GM21576 (cell line): ENCODE data around the gene RRAS2.
A peak's percentile ranks its signal among the peaks of the same experiment; 100 is the strongest.
"Not testable (repeated sequence)": the region's sequence is repeated elsewhere in the genome, so short reads cannot be mapped to it uniquely, and the experiment has no call there.

Source experiments
- ATAC-seq: cut with Tn5 transposase; IDR thresholded peaks from one replicate; pipeline ENCODE4 v1.9.1; 2021; ENCODE audit warnings: mild to moderate bottlenecking, moderate library complexity; ENCODE audit not compliant: unreplicated experiment

The RRAS2 gene

DNA sequence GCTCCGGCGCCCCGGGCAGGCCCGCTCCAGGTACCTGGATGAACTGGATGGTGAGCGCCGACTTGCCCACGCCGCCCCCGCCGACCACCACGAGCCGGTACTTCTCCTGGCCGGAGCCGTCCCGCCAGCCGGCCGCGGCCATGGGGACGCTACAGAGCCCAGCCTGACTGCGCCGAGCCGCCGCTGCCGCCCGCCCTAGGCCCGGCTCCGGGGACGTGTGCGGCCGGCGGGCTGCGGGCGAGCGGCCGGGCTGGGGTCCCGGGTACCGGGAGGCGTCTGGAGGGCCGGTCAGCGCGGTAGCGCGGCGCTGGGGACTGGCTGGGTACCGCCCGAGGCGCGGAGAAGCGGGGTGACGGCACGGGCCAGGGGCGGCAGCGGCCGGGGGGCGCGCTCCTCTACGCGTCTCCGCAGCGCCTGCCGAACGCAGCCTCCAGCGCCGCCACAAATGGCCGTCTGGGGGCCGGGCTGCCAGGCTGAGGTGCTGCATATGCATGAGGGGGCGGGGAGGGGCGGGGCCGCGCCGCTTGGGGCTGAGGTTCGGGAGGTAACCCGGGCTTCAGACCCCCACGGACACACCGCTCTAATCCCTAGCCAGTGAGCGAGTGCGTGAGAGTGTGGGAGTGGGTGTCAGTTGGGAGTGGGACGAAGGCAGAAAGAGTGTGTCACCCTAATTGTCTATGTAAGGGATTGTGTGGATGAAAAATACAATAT is at the start of gene RRAS2:
RRAS2 (minus strand) TSS at position 455 of the 711 bp plus-strand sequence; CDS start at position 142, 313 bp downstream.
- peak; percentile 83 for ATAC-seq

DNA sequence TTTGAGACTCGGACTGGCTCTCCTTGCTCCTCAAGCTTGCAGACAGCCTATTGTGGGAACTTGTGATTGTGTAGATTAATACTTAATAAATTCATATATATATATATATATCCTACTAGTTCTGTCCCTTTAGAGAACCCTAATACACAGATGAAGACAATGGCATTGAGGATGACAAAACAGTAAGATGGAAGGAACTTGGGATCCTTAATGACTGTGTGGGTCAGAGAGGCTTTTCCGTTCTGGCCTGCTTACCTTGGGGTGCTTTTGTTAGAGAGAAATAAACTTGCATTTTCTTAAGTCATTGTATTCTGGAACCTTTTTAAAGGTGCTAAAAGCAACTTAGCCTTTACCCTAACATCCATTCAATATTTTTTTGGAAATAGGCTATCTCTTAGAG is 49.6 kb upstream of the RRAS2 start:
- ATAC-seq, result no peak

DNA sequence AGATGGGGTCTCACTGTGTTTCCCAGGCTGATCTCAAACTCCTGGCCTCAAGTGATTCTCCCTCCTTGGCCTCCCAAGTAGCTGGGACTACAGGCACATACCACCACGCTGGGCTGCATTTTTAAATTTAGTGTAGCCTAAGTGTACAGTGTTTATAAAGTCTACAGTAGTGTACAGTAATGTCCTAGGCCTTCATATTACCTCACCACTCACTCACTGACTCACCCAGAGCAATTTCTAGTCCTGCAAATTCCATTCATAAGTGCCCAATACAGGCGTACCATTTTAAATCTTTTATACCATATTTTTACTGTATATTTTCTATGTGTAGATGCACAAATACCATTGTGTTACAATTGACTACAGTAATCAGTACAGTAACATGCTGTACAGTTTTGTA is 47.1 kb upstream of the RRAS2 start:
- ATAC-seq, result not testable (repeated sequence)

DNA sequence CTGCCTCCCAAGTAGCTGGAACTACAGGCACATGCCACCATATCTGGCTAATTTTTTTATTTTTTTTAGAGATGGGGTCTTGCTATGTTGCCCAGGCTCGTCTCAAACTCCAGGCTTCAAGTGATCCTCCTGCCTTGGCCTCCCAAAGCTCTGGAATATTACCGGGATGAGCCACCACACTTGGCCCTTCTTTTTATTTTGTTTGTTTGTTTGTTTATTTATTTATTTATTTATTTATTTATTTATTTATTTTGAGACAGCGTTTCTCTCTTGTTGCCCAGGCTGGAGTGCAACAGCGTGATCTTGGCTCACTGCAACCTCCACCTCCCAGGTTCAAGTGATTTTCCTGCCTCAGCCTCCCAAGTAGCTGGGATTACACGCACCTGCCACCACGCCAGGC is 44.5 kb upstream of the RRAS2 start:
- not testable (repeated sequence) for ATAC-seq

DNA sequence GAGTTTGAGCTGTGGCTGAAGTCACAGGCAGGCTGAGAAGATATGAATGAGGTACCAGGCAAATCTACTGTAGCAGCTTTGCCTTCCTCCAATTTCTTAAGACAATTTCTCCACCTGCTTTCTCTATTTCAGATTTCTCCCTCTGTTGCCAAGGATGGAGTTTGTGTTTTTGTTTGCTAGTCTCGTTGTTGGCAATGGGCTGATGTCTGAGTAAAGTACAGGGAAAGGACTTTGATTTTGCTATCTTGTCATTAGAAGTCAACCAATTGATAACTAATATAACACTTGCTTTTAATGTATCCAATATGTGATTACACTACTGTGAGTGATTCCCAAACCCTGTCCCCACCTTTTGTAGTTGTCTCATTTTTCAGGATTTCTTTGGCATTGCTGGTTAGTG is 40.1 kb upstream of the RRAS2 start:
- ATAC-seq, result no peak

DNA sequence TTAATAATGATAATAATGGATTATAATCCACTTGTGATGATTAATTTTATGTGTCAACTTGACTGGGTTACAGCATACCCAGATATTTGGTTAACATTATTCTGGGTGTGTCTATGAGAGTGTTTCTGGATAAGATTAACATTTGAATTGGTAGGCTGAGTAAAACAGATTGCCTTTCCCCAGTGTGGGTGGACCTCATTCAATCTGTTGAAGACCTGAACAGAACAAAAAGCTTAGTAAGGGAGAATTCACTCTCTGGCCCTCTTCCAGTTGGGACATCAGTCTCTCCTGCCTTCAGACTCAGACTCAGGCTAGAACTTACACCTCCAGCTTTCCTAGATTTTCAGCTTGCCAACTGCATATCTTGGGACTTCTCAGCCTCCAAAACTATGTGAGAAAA is 37.3 kb upstream of the RRAS2 start:
- no peak for ATAC-seq

DNA sequence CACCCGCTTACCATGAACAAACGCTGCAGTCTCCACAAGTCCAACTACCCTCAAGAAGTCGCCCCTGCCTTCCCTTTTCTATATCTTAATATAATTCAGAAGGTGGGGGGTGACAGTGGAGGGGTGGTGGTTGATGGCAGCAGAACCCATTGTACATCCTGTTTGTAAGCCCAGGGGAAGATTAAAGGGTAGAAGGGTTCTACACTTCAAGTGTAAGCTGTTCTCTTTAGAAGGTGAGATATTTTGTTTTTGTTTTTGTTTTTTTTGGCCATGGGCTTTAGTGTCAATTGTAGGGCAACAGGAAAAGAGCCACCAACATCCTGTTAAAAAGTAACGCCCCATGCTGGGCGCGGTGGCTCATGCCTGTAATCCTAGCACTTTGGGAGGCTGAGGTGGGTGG is 34.9 kb upstream of the RRAS2 start:
- no peak for ATAC-seq

DNA sequence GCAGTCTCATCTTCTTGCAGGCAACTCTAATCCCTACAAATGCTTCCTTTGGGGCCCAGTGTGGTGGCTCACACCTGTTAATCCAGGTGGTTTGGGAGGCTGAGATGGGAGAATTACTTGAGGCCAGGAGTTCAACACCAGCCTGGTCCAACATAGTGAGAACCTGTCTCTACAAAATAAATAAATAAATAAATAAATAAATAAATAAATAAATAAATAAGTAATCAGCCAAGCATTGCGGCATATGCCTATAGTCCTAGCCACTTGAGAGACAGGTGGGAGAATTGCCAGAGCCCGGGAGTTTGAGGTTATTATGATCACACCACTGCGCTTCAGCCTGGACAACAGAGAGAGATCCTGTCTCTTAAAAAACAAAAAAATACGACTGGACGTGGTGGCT is 34.1 kb upstream of the RRAS2 start:
- ATAC-seq, result no peak

DNA sequence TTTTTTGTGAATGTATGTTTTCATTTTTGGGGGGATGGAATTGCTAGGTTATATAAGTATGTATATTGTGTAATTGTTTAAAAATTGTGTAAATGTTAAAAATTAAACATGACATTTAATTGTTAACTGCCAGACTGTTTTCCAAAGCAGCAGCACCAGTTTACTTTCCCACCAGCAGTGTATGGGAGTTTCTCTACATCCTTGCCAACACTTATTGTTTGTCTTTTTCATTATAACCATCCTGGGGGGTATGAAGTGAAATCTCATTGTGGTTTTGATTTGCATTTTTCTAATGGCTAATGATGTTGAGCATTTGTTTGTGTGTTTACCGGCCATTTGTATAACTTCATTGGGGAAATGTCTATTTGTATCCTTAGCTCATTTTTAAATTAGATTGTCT is 31.7 kb upstream of the RRAS2 start:
- no peak for ATAC-seq

DNA sequence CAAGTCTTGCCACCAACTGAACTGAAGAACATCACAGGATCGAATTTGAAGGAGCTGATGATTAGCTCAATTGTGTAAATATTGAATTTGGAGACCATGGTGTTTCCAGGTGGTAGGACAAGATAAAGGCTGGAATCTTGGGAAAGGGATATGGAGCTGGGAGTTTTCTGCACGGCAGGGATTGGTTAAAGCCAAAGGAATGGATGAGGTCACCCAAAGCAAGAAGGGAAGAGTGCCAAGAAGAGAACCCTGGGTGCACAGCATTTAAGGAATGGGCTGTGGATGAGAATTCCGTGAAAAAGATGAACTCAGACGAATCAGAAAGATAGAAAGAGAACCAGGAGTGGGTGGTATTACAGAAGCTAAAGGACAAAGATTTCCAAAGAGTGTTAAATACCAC is 29.4 kb upstream of the RRAS2 start:
- ATAC-seq, result no peak

DNA sequence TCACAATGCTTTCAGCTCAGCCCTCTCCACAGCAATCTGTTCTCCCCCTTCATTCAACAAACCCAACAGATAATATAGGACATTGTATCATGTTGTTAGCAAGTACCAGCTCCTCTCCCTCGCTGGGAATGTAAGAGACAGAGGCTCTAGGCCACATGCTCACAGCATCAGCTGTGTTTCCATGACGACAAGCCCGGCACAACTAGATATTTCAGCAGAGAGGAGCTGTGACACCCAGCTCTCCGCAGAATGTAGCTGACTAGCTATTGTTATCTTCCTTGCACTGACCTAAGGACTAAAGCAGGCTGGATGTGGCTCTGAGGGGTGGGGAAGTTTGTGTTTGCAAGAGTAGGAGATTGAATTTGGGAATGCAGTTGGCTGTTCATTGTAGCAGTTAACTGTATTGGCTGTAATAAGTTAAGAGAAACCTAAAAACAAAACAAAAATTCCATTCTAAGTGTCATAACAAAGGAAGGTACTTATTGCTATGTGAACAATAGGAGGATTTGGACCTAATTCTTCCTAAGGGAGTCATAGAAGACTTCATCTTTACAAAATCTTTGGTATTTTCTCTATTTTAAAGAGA is 28.0 kb upstream of the RRAS2 start:
- ATAC-seq, result no peak

DNA sequence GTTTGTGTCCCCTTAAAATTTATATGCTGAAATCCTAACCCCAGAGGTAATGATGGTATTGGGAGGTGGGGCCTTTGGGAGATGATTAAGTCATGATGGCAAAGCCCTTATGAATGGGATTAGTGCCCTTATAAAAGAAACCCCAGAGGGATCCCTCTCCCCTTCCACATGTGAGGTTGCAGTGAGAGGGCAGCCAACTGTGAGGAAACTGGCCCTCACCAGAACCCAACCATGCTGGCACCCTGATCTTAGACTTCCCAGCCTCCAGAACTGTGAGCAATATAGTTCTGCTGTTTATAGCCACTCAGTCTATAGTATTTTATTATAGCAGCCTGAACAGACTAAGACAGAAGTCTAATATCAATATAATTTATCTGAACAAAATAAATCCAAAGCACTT is 27.1 kb upstream of the RRAS2 start:
- ATAC-seq, result no peak

DNA sequence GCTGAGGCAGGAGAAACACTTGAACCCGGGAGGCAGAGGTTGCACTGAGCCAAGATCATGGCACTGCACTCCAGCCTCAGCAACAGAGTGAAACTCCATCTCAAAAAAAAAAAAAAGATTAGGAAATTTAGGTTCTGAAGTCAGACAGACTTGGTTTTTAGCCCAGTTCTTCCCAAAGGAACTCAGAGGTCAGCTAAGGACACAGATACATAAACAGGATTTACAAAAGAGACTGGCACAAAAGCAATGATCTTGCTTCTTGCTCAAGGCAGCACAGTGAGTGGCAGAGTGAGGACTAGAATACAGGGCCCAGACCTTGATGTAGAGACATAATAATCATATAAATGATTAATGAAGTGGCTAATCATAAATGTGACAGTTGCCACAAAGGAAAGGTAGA is 25.4 kb upstream of the RRAS2 start:
- no peak for ATAC-seq

DNA sequence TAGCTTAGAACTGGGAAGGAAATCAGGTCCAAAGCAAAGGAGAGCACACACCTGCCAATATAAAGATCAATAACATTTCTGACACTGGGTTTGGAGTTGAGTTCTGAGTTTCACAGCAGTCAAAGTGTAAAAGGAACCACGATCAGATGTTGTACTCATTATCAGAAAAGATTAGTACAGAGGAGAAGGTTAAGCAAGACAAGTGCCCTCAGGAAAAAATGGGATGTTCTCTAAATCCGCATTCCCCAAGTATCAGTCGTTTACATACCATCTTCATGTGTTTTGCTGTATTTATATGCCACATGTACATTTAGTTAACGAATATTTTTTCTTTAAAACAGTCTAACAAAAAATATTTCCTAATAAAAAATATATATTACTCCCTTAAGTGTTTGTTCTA is 23.0 kb upstream of the RRAS2 start:
- ATAC-seq, result no peak

DNA sequence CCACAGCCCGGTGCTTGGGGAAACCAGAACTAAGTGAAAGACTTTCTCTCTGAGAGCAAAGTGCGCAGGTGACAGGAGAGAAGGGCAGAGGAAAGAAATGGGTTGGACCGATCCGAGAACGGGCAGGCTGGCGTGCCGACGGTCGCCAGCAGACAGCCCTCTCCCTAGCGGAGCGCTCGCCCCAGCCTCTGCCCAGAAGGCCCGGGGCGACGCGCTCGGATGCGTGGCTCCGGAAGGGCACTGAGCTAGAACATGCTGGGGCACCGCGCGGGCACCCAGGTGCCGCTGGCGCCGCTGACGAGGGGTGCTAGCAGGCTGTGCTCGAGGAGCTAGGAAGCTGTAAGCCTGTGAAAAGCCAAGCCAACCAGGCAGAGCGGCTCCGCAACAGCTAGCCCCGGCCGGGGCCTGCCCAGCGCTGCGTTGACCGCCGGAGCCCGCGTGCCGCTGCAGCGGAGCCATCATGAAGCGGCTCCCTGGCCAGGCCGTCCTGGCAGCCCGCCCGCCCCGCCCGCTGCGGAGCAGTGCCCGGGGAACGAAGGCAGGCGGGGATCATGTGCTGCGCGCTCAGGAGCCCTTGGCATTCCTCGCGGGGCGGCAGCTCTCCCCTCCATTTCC is 22.1 kb upstream of the RRAS2 start:
- ATAC-seq, result peak; percentile 80

DNA sequence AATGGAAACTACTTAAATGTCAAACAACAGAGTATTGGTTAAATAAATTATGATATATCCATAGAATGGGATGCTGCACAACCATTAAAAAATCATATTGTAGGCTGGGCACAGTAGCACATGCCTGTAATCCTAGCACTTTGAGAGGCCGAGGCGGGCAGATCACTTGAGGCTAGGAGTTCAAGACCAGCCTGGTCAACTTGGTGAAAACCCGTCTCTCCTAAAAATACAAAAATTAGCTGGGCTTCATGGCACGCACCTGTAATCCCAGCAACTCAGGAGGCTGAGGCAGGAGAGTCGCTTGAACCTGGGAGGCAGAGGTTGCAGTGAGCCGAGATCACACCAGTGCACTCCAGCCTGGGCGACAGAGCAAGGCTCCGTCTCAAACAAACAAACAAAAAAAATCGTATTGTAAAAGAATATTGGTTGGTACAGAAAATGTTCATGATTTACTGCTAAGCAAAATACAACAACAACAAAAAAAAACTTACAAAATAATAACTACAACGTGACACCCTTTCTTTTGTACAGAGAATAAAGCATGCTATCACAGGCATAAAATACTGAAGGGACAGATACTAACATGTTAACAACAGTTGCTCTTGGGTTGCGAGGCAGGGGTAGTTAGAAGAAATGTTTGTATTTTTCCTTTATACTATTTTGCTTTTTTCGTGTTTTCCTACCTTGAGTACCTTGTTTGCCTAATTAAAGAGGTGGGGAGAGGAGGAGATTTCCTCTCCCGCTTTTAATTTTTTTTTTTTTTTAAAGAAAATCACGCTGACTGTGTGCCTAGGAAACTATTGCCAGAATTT is 21.3 kb upstream of the RRAS2 start:
- no peak for ATAC-seq

DNA sequence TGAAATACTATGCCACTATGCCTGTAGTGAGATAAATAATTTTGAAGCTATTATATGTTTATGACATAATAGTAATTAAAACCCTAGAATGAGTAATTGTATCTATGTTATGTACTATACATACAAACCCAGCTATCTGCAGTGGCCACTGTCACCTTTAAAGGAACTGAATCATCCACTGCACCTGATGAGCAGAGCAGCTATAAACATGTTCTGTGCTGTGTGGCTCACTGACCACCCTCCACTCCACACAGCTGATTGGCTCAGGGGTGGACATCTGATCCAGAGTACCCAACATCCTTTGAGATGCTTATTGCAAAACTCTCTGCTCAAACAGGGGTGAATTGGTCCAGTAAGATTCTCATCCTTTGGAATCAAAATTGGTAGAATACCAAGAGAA is 19.2 kb upstream of the RRAS2 start:
- ATAC-seq, result no peak

DNA sequence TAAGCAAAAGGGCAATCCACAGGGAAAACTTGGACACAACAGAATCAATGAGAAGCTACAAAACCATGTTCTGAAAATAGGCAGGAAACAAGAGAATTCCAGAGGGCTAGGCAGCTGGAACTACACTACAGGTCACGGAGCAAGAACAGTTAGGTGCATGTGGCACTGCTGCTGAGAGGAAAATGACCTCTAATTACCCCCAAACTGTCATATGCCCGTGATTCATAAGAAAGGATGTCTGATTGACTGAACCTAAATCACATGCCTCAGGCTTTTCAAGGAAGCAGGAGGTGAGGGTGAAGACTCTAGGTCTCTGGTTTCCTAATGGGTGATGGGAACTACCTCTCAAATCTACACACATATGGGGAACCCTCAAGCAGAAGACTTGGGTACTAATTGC is 17.9 kb upstream of the RRAS2 start:
- no peak for ATAC-seq

DNA sequence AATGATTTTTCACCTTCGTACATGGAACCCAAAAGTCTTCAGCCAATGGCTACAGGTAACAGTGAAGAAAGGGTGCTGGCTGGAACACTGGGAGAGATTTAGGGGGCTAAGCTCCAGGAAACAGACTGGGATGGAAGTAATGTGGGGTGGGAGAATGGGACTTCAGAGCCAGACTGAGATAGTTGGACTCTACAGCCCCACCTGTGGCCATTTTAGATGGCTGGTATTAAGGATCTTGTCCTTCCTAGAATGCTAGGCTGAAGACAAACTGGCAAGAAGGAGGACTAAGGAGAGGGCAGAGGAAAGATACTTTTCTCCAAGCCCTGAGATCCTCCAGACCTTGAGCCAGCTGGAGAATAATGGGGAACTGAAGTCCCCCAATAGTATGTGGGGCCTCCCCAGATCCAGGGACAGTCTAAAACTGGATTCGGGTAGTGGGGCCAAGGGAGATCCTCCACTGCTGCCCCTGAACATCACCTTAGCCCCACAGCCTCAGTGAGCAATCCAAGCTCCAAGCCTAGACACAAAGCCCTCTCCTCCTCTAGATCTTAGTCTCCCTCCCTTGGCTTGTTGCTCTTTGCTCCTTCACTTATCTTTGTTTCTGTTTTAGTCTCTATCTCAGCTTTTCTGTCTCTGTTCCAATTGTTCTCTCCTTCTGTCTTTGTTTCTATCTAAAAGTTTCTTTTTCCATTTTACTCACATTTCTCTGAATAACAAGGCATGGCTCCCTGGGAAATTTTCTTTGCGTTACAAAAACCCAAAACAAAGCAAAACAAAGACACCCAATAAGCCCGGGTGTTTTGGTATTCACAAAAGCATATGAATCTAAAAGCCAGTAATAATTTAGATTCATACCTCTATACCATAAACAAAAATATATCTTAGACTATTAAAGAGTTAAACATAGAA is 16.2 kb upstream of the RRAS2 start:
- no peak for ATAC-seq

DNA sequence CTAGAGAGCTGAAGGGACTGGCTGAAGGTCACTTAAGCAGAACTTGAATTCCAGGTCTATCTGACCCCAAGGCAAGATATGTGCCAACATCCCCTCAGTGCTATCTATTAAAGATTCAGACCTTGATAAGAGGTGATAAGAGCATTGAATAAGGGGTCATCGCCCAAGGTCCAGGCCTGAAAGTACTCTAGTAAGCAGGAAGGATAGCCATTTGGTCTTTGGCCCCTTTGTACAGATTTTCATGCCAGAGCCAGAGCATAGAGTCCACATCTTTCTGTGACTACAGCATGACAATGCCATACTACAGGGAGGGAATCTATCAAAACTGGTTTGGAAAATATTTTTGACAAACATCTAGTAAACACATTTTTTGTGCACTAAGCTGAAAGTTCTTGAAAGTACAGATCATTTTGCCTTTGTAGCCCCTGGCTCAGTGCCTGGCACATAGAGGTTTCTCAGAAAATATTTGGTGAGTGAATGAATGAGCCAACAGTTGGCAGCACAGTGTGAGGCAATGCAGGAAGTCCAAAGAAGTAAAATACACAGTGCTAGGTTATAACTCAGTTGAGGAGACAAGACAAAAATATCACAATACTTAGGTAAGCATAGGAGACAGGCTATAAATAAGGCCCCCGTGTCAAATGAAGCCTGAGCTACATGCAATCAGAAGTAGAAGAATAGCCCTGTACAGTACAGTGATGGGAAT is 15.1 kb upstream of the RRAS2 start:
- no peak for ATAC-seq
